GM19238 (cell line): ENCODE data around the gene NR6A1.
"Not testable (repeated sequence)": the region's sequence is repeated elsewhere in the genome, so short reads cannot be mapped to it uniquely, and the experiment has no call there.

Source experiments
- DNase-seq: peaks from one replicate; pipeline ENCODE4 v3.0.0; 2011; ENCODE audit warnings: low spot score; ENCODE audit not compliant: insufficient read length

NR6A1 gene

GRCh38 chr9:124618476-124618875, 152.6 kb downstream of the NR6A1 start:
- no peak for DNase-seq

- peak; percentile 40 for DNase-seq
Measured at GRCh38 chr9:124617477-124618141, 153.5 kb downstream of the NR6A1 start.

GRCh38 chr9:124616961-124617360, 154.2 kb downstream of the NR6A1 start:
- no peak for DNase-seq

GRCh38 chr9:124615840-124616239, 155.3 kb downstream of the NR6A1 start:
- DNase-seq: not testable (repeated sequence)

- no peak for DNase-seq
Measured at GRCh38 chr9:124615100-124615742, 155.9 kb downstream of the NR6A1 start.

GRCh38 chr9:124613849-124614248, 157.3 kb downstream of the NR6A1 start:
- DNase-seq: no peak

- DNase-seq: no peak
Measured at GRCh38 chr9:124611106-124611505, 160.0 kb downstream of the NR6A1 start.

GRCh38 chr9:124606027-124606426, 165.1 kb downstream of the NR6A1 start:
- no peak for DNase-seq

- no peak for DNase-seq
Measured at GRCh38 chr9:124605258-124605657, 165.9 kb downstream of the NR6A1 start.

GRCh38 chr9:124602632-124603031, 168.5 kb downstream of the NR6A1 start:
- no peak for DNase-seq

GRCh38 chr9:124602204-124602603, 168.9 kb downstream of the NR6A1 start:
- no peak for DNase-seq

- no peak for DNase-seq
Measured at GRCh38 chr9:124600407-124600806, 170.7 kb downstream of the NR6A1 start.

- no peak for DNase-seq
Measured at GRCh38 chr9:124599121-124599795, 171.9 kb downstream of the NR6A1 start.

- DNase-seq: no peak
Measured at GRCh38 chr9:124598048-124598447, 173.1 kb downstream of the NR6A1 start.

- DNase-seq: no peak
Measured at GRCh38 chr9:124596172-124596839, 174.8 kb downstream of the NR6A1 start.

GRCh38 chr9:124595743-124596142, 175.4 kb downstream of the NR6A1 start:
- no peak for DNase-seq

GRCh38 chr9:124594673-124595072, 176.4 kb downstream of the NR6A1 start:
- no peak for DNase-seq

GRCh38 chr9:124594225-124594624, 176.9 kb downstream of the NR6A1 start:
- DNase-seq: no peak

- DNase-seq: peak; percentile 21
Measured at GRCh38 chr9:124593651-124594058, 177.5 kb downstream of the NR6A1 start.

- no peak for DNase-seq
Measured at GRCh38 chr9:124593200-124593599, 177.9 kb downstream of the NR6A1 start.

GRCh38 chr9:124590889-124591641, 180.0 kb downstream of the NR6A1 start:
- DNase-seq: no peak
